Measurements from ENCODE around the gene FHL3.
A peak's percentile ranks its signal among the peaks of the same experiment; 100 is the strongest.

FHL3 gene

DNA sequence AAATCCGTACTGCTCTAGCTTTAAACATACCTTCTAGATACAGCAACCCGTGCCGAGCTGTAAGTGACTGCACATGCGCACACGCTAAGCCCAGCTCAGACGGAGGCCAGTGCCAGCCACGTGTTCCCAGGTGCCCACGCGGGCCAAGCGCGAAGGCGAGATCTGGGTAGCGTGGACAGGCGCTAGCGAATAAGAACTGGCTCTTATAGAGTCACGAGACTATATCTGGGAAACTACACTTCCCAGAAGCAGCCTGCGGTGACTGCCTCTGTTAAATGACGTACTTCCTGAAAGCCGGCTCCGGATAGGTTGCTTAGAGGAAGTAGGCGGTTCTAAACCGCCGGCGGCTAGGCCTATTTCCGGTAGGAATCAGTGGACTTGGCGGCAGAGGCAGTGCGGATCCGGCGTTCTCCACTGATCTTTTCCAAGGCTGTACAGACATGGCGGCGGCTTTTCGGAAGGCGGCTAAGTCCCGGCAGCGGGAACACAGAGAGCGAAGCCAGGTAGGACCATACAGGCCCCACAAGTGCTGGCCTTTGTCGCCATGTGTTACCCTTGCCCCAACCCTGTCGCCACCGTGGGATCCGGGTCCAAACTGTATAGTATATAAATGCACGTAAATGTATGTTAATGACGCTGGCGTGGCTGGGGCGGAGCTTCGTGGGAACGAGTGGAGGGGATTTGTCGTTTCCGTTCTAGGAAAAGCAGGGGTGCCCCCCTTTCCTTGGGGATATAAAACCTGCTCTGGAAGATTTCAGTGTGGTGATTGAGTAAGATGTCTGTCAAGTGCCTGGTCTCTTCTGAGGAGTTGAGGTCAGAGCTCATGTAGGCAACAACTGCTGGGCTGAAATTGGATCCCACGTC, 7.3 kb upstream of the FHL3 start, which contains the start of gene UTP11:
Gene UTP11, plus strand, starts transcription at position 372 of the 864 bp plus-strand sequence. Its CDS starts 69 bp downstream, at position 441.
- peak; percentile 100 for DNase-seq

DNA sequence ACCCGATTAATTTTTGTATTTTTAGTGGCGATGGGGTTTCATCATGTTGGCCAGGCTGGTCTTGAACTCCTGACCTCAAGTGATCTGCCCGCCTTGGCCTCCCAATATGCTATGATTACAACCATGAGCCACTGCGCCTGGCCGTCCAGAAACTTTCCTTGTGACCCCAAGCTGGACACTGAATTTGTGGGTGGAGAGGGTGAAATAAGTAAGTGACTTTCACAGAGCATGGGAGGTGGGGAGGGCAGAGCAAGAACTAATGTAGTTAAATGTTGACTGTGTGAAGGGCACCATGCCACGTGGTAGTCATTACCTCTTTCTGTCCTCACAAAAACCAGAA, 4.5 kb upstream of the FHL3 start:
- no peak for DNase-seq

DNA sequence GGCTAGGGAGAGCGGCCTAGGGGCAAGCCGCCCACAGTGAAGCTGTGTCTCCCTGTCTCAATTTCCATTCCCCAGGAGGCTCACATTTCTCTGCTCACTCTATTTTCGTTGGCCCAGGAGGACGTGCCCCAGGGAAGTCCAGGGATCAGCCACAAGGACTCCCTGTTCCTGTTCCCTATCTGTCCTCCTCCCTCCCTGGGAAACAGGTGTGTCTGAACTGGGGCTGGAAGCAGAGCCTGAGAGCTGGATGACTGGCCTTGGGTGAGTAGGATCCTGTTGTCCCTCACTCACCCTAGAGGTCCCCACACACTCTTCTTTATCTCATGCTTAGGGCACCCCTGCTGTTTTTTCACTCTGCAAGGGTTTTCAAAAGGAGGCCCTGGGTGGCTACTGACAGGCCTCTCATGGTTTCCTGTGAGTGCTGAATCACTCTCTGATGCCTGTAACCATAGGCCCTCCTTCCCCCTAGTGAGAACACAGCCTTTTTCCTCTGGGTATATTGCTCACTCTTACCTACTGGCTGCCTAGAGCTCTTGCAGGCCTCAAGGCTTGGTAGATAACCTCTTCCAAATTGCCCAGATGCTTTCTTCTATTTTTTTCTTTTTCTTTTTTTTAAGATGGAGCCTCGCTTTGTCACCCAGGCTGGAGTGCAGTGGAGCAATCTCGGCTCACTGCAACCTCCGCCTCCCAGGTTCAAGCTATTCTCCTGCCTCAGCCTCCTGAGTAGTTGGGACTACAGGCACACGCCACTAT, 4.0 kb upstream of the FHL3 start:
- no peak for DNase-seq

DNA sequence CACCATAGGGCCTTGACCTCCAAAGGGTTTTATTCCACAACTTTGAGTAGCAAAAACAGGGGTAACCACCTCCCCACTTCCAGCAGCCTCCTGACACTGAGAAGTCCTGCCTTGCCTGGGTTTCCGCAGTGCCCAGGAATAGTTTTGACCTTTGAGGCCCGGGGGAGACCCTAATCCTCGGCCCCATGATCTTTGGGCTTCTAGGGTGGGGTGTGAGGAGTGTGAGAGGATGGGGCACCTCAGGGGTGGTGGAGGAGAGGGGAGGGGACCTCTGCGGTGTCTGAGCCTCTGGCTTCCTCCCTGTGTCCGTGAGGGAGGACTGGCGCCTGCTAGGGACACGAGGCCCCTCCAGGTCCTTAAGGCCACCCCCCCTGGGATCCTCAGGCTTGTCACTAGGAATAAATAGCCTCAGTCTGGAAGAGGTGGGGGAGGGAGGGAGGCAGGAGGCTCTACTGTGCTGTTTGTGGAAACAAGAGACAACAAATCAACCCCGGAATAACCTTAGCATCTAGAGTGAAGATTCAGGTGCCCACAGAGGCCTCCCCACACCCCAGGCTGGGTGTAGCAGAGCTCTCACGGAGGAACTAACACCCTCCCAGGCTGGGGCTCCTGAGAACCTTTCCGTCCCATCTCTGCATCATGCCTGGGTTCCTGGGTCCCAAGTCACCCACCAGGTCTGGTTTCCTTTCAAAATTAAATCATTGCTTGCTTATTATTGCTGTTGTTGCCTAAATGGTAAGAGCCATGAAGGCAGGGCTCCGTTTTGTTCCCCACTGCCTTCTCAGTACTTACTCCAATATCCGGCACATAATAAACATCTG, 904 bp upstream of the FHL3 start:
- no peak for DNase-seq

DNA sequence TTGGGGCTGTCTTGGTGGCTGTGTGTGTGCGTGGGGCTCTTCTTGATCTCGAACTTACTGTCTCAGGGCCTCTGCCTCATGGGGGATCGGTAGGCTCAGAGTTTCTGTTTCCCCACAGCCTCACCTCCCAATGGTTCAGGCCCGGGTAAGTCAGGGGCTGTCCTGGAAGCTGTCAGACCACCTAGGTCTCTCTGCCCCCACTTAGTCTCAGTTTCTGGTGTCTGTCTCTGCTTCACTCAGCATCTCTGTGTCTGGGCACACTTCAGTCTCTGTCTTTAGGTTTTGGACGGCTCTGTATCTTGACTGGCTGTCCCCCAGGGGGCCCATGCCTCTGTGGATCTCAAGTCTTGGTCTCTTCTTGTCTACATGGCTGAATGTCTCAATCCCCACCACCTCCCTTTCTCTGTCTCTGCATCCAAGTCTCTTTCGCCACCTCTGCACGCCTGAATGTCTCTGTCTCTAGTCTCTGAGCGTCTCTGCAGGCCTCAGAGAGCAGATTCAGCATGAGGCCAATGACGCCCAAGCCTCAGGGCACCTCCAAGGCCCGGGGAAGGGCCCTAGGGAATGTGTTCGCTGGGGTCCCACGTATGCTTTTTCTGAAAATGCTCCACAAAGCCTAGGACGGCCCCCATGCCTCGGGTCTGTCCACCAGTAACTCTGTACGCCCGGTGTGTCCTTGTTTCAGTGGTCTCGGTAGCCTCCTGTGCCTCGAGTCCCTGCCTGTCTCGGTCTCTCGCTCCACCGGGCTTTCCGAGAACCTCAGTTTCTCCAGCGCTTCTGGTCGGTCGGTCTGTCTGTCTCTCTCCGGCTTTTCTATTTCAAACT, 818 bp downstream of the FHL3 start:
- no peak for DNase-seq

DNA sequence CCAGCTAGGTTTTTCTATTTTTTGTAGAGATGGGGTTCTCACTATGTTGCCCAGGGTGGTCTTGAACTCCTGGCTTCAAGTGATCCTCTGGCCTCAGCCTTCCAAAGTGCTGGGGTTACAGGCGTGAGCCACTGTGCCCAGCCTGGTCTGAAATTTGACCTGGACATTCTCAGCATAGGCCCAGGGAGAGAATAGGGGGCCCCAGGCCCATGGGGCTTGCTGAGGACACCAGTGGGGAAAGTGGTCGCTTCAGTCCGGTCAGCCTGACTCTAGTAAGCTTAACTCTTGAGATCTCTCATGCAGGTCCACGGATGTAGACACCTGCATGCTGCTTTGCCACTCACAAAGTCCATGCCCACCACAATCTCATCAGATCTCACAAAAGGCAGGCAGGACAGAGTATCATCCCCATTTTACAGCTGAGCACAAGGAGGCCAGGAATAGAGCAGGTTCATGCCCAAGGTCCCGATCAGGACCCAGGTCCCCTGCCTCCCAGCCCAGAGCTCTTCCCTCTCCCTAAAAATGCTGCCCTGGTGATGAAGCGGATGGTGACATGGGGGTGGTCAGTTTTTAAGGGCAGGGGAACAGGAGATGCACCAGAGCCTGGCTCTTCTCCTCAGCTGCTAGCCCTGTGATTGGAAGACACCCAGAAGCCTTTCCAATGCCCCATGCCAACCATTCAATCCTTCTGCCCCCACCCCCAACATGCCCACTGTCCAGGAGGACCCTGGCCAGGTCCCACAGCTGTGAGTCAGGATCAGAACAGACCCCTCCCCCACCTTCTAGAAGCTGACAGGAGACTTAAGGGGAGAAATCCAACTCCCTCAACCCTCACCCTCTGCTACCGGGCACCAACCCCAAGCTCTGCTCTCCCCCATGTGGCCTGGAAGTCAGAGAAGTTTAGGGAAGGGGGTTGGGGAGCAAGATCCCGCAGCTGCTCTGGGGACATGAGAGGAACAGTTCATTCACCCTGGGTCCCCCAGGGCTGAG, 1.8 kb downstream of the FHL3 start:
- no peak for DNase-seq

DNA sequence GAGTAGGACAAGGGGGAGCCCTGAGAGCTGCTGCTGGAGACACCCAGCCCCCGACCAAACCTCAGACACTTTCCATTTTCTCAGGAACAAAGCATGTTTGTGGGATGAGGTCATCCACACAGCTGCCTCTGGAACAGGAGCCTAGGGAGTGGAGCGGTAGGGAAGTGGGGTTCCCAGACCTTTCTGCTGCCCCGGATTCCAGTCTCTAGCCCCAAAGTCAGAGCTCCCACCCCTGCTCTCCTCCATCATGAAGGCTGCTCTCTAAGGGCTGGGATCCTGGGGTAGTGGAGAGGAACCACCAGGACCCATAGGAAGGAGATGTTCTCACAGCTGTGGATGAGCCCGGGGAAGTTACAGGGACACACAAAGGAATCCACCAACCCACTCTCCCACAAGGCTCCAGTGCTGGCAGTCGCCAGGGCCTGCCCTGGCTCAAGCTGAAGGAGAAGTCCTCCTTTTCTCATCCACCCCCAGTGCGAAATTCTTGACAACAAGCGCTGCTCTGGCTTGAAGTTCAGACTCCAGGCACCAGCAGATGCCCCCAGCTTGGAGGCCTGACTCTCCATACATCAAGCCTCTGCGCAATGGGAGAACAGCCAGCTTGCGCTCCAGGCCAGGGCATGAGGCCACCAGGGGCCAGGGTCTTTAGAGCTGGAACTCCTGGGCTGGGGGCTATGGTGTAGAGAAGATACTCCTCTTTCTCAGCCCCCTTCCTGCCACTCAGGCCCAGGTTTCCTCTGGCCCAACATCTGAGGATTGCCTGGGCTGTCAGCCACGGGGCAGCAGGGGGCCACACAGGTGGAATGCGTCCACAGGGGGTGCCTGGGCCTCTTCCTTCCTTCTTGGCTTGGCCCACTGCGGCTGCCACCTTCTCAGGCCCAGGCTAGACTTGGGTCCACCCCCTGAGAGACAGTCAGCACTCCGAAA, 4.5 kb downstream of the FHL3 start:
- no peak for DNase-seq

DNA sequence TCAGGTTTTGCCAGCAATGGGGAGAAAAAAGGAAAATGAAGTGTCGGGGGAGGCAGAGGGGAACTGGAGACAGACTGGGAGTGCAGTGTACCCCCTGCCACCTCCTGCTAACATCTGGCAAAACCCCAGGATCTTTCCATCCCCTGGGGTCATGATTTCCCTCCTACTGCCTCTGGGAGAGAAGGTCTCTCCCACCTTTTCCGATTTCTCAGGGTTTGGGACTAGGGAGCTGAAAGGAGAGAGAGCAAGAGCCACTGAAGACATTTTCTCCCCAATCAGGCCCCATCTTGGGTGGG, 5.1 kb downstream of the FHL3 start:
- DNase-seq: no peak

DNA sequence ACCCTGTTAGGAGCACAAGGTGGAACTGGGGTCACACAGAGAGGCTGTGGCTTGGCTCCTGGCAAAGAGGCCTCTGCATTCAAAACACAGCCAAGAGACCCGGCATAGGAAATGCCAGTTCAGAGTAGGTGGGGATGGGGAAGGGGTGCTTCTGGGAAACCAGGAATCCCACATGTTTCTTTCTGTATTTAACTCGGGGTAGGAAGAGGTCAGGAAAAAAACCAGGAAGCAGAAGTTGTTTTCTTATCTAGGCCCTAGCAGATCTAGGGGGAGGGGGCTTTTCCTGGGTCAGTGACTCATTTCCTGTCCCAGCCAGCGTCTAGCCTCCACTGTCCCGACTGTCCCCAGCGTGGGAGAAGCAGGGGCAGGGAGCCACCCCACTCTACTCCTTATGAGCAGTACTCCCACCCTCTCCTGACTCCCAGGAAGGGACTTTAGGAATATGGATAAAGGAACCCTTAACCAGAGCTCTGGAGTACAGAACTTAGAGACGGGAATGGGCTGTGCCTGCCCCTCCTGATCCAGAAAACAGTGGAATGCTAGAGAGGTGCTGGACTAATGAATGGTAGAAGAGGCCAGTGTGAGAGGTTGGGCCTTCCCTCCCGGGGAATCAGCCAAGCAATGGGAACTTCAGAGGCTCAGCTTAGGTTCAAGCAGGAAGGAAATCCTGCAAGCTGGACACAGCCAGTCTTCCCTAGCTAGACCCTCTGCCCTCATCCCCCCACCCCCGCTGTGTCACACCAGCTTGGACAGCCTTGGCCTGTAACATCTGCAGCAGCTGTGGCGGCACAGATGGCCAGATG, 5.7 kb downstream of the FHL3 start:
- no peak for DNase-seq

DNA sequence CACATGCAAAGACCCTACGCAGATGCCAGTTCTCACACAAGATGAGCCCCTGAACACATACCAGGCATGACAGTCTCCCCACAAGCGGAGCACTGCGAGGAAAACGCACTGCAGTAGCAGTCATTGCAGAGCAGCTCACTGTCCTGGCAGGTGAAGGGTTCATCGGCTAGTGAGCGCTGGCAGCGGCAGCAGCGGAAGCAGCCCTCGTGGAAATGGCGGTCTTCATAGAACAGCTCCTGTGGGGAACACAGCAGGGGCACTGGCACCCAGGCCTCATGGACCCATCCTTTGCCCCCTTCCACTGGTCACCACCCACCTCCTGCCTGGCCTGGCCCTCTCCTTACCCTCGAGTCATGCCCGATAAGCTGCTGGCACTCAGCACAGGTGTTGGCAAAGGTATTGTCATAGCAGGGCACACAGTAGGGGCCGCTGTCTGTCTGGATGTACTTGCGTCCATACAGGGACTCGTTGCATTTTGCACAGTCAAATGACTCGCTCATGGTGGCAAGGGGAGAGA, 6.3 kb downstream of the FHL3 start:
- no peak for DNase-seq

DNA sequence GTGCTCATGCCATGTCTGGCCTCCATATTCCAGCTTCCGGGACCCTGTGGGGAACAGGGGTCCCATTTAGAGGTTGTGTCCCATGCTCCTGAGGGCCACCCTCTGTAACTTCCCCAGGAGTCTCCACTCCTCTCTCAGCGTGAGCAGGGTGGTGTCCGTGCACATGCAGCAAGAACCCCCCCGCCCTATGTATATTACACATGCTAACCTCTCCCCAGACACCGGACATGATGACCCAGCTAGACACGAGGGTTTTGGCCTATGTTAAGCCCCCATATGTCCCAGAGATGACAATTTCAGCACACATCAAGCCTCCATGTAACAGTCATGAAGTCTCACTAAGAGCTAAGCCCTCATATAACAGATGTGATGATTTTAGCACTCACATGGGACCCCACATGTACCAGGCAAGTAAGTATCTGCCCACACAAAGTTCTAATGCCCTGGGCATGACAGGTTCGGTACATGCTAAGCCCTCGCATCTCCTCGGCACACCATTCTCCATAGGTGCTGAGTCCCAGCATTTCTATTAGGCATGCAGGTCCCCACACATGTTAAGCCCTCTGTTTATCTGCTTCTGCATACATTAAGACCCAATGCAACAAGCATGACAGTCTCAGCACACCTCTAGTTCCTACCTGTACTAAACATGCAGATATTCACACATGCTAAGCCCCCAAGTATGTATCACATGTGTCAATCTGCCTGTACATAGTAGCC, 7.1 kb downstream of the FHL3 start:
- DNase-seq: no peak

DNA sequence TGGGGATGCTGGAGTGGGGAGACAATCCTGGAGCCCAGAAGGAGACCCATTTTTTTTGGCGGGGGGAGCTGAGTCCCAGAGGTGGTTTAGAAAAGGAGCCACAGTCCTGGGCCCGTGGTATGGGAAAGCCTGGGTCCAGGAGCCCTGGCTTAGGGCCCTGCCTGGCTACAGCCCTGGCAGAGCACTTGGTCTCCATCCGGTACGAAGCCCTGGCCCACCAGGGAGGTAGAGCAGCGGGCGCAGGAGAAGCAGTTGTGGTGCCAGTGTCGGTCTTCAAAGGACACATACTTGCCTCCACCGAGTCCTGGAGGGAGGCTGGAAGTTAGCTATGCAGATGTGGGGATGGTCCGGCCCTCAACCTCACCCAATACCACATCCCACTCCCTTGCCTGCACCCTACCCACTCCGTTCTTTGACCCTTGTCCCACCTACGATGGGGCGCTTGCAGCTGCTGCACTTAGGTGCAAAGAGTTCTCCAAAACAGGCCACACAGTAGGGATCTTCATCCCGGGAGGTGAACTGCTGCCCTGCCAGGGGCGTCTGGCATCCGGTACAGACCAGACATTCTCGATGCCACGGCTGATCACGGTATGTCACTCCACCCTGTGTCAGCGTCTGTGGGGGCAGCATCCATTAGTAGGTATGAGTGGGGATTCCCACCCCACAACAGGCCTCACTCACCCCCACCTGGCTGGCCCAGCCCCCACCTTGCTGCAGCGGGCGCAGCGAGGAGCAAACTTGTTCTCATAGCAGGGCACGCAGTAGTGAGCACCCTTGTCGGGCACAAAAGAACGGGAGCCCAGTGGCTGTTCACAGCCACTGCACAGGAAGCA, 7.8 kb downstream of the FHL3 start:
- no peak for DNase-seq

DNA sequence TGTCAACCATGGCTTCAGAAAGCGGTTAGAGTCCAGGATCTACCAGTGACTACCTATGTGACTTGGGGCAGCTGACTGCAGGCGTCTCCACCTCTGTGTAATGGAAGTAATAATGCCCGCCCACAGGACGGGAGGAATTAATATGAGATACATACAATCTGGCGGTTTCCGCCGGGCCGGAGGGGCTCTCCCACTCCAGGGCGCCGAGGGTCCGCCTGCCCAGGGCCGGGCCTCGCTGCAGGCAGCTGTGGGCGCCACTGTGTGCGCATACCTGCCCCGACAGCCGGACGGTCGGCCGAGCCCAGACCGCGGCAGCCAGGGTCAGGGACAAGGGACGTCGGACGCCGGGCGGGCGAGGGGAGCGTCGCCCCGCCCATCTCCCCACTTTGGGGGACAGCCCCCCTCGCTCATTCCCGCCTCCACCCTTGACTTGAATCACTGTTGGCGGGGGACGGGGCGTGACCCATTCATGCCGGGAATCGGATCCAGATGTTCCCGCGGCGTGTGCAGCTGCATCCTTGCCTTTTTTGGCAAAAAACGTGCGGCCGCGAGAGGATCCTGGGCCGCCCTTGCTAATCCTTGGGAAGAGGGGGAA, 9.5 kb downstream of the FHL3 start:
- DNase-seq: no peak

DNA sequence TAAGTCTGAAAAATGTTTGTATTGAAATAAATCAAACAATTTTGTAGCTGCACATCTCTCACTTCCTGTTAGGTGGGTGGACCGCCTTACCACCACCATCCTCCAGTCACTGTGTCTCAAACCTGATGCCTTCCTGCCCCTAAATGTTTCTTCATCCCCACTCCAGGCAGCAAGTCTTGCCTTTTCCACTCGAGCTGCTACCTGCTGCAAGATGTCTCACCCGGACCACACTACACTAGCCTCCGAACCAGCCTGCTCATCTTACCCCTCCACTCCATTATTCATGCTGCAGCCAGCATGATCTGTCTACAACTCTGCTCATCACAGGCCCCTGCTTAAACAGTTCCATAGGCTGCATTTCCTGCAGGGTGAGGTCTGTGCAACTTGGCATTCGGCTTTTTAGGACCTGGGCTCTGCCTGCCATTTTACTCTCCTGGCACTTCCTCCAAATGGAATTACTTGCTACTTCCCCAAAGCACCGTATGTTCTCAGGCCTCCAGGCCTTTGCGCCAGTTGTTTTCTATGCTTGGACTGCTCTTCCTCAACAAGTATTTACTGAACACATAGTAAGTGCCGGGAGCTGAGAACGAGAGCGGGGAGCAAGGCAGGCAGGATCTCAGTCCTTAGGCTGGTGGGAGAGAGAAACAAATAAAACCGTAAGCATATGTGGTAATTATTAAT, 10.3 kb downstream of the FHL3 start:
- no peak for DNase-seq

DNA sequence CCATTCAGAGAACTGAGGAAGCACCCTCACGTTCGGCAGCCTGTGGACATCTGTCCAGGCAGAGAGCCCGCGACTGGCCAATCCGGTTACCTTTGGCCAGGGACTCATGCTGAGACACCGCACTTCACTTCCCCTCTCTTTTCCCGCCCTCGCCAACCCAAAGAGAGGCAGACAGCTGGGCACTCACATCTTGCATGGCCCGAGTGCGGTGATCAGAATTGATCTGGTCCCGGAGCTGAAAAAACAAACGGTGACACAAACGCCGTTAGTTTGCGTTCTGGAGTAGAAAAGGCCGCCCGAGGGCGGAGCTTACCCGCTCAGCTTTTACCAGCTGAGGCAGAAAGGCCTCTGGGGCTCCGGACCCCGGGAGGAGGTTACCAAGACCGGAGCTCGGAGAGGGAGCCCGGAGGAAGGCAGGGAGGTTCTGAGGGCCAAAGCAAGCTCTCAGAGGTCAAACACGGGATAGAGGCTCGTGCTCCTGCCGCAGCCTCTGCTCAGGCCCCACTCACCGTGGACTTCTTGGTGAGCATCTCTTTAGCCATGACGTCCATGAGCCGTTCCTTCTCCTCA, 15.9 kb downstream of the FHL3 start:
- peak; percentile 52 for DNase-seq

DNA sequence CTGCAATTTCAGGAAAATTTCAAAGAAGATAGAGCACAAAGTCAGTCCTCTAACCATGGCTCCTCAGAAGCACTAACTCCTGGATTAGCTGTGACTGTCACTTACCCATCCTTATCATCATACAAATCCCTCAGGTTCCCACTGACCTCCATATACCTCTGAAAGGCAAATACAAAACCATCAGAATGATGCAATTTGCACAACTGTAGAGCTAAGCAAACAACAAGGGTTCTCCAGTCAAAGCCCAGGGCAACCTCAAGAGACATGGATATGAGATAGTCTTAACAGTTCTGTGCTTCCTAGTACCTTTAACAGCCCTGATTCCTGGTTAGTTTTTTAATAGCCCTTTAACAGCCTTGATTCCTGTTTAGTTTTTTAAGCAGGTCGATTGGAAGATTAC, 17.6 kb downstream of the FHL3 start:
- no peak for DNase-seq

Data from NCI-H1092 treated with DMSO at 0.1 percent for 48 hours (cell line).